T-cell (primary cell): ENCODE measurements around the gene SAMD8. TPM values are rescaled to one million over a fixed set of nuclear protein-coding genes. Genes with fewer than 3 reads are reported as not detected.
"Not testable (repeated sequence)": the region's sequence is repeated elsewhere in the genome, so short reads cannot be mapped to it uniquely, and the experiment has no call there.

ENCODE experiments used
- ATAC-seq, 4 experiments: fragments of 200-7000 bp in 3 of 4; fragments of 150-1000 bp in 1 of 4; cut with Tn5 transposase; replicated peaks in 1 of 4; 1 replicate in 3 of 4; 2 replicates in 1 of 4; pipeline ENCODE4 v1.10.0; 2021; ENCODE audit warnings: moderate library complexity in 3 of 4, mild to moderate bottlenecking in 2 of 4, moderate number of reproducible peaks in 1 of 4
- CTCF ChIA-PET, 2 donors: fragments of 300-600 bp; sonication (Branson Sonifier 250); formaldehyde crosslinking; loops; one replicate each; lab custom pipeline; 2022; ENCODE audit warnings: antibody characterized with exemption in 2 of 2; lab: Charles Lee
- POLR2A ChIA-PET, 2 donors: fragments of 300-600 bp; sonication (Branson Sonifier 250); formaldehyde crosslinking; loops; one replicate each; lab custom pipeline; 2022; ENCODE audit warnings: antibody characterized with exemption in 2 of 2; lab: Charles Lee
- DNase-seq, 35 experiments: peaks; one replicate each; pipeline versions ENCODE4 v3.0.0 to v3.0.0-alpha.2; 2013 to 2023
- H3K27ac ChIP-seq: one replicate; pipeline ENCODE4 v1.5.1; 2013; ENCODE audit warnings: low read length
- H3K27me3 ChIP-seq, 2 experiments: replicated peaks in 1 of 2; 1 replicate in 1 of 2; 2 replicates in 1 of 2; pipeline versions ENCODE4 v1.6.1 to v1.7.0; 2013; ENCODE audit warnings: low read length in 1 of 2, mixed read lengths in 1 of 2; ENCODE audit not compliant: control insufficient read depth in 2 of 2, insufficient read depth in 2 of 2; ENCODE audit errors: extremely low read depth in 1 of 2
- H3K36me3 ChIP-seq, 2 donors: 1 replicate in 1 of 2; 2 replicates in 1 of 2; pipeline versions ENCODE4 v1.6.1 to v1.7.0; 2013; ENCODE audit warnings: low read length in 1 of 2; ENCODE audit not compliant: control insufficient read depth in 2 of 2, insufficient read depth in 1 of 2; ENCODE audit errors: extremely low read depth in 1 of 2
- H3K4me1 ChIP-seq, 2 experiments: 1 replicate in 1 of 2; 2 replicates in 1 of 2; pipeline versions ENCODE4 v1.6.1 to v1.7.0; 2013; ENCODE audit warnings: low read length in 2 of 2, mixed read lengths in 1 of 2; ENCODE audit not compliant: insufficient read depth in 2 of 2, control insufficient read depth in 1 of 2; ENCODE audit errors: extremely low read depth in 1 of 2
- H3K4me3 ChIP-seq, 2 donors: 1 replicate in 1 of 2; 2 replicates in 1 of 2; pipeline versions ENCODE4 v1.5.1 to v1.7.0; 2013; ENCODE audit warnings: mild to moderate bottlenecking in 2 of 2, low read length in 1 of 2, moderate library complexity in 1 of 2; ENCODE audit not compliant: control insufficient read depth in 1 of 2; ENCODE audit errors: extremely low read depth in 1 of 2
- H3K9me3 ChIP-seq: 2 replicates; pipeline ENCODE4 v1.7.0; 2013
- H3K27ac Mint-ChIP-seq, 2 donors: one replicate each; pipeline ENCODE4 v1.8.0; 2020 to 2021; ENCODE audit warnings: mild to moderate bottlenecking in 2 of 2, mixed read lengths in 2 of 2
- H3K27me3 Mint-ChIP-seq, 2 donors: one replicate each; pipeline ENCODE4 v1.8.0; 2021 to 2022; ENCODE audit warnings: mixed read lengths in 2 of 2
- H3K36me3 Mint-ChIP-seq: one replicate; pipeline ENCODE4 v1.8.0; 2021; ENCODE audit warnings: mixed read lengths
- H3K4me1 Mint-ChIP-seq, 3 donors: one replicate each; pipeline ENCODE4 v1.8.0; 2020 to 2022; ENCODE audit warnings: mixed read lengths in 3 of 3, mild to moderate bottlenecking in 1 of 3
- H3K4me3 Mint-ChIP-seq, 3 donors: one replicate each; pipeline ENCODE4 v1.8.0; 2020 to 2022; ENCODE audit warnings: mild to moderate bottlenecking in 3 of 3, mixed read lengths in 3 of 3, moderate library complexity in 3 of 3
- H3K9me3 Mint-ChIP-seq, 3 donors: one replicate each; pipeline ENCODE4 v1.8.0; 2020 to 2022; ENCODE audit warnings: mixed read lengths in 3 of 3
- WGBS: methylation state at CpG from one replicate; pipeline ENCODE4 v1.1.5; 2013; ENCODE audit warnings: missing lambda C conversion rate; ENCODE audit not compliant: insufficient coverage; 5-methylcytosine and 5-hydroxymethylcytosine counted together
- total RNA-seq, 35 experiments: library from RNA in 6 of 35; stranded (reverse) in 6 of 35; fragments of 120-200 nt in 1 of 35; gene quantifications; one replicate each; pipeline versions ENCODE4 v1.2.1 to v1.2.4 and lab custom pipeline; 2013 to 2026

SAMD8 gene
- total RNA-seq, 5 donors from 2014 or later (not counting 1 experiment from before 2014, with no cell fraction given), result 15.6 to 28.1 (median 16.1) TPM

DNA sequence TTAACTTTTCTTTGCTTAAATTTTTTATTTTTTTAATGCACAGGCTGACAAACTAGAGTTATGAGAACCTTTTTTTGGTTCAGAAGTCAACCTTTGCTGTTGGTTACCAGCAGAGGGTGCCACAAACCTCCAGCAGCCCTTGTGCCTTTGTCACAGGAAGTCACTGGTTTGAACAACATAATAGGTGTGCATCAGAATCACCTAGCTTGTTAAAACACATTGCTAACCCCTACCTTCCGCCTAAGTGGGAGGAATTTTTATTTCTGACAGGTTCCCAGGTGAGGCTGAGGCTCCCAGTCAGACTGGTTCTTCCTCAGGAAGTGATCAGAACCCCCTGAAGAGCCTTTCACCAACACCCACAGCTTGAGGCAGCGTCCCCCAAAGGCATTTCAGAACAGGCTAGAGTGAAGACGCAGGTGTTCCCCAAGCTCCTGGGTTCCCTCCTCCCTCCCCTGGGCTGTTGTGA lies 76.5 kb downstream of the SAMD8 start:
- DNase-seq (peak; percentile 36 to 88 (median 69)), ATAC-seq (peak; percentile 93 to 99 (median 95))
- no peaks in the 10 kb centered on the region for H3K9me3 ChIP-seq
- H3K4me3 ChIP-seq, result no peak overlapping the region
- H3K27me3 ChIP-seq, result no peaks in the 10 kb centered on the region
- peak overlapping the region; percentile 61 for H3K27ac ChIP-seq
- H3K36me3 ChIP-seq, result peaks cover 2 to 4% of the 10 kb centered on the region in 2 donors
- peaks cover 6 to 8% (median 6%) of the 10 kb centered on the region in 3 donors for H3K4me1 Mint-ChIP-seq
- POLR2A ChIA-PET, result interaction anchor here (0.6 to 1.3 kb wide), 5 partner anchors 9 to 43 kb away, joined by 3 to 8 read pairs (median 7); partner anchors contain the start of gene VDAC2 (in 2 of the 2)
- H3K36me3 Mint-ChIP-seq, result peaks cover 7% of the 10 kb centered on the region
- H3K4me1 ChIP-seq, result peaks cover 4 to 10% of the 10 kb centered on the region in 2 experiments
- no peaks in the 10 kb centered on the region for H3K27me3 Mint-ChIP-seq
- no peaks in the 10 kb centered on the region for H3K9me3 Mint-ChIP-seq
- peak overlapping the region; percentile 91 to 93 for H3K27ac Mint-ChIP-seq
- WGBS, result no CpG with 5 or more reads among the region's 3 CpGs
- CTCF ChIA-PET, result interaction anchor here (0.5 to 3.7 kb wide), 33 partner anchors 9 to 1309 kb away, joined by 3 to 54 read pairs (median 6); partner anchors contain the start of genes COMTD1 (in 2 of the 2), VDAC2 (in 2 of the 2) and SAMD8 (in 1 of the 2)
- peak overlapping the region in 1 of 3 donors; percentile 13 for H3K4me3 Mint-ChIP-seq

DNA sequence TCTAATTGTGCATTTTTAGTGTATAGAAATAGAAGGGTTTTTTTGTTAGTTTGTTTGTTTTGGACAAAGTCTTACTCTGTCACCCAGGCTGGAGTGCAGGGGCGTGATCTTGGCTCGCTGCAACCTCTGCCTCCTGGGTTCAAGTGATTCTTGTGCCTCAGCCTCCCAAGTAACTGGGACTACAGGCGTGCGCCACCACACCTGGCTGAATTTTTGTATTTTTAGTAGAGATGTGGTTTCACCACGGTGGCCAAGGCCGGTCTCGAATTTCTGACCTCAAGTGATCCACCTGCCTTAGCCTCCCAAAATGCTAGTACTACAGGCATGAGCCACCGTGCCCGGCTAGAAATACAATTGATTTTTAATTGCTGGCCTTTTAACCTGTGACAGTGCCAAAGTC lies 77.1 kb downstream of the SAMD8 start:
- H3K27ac Mint-ChIP-seq, result peak overlapping the region; percentile 91 to 93
- not testable (repeated sequence) for H3K9me3 ChIP-seq, H3K4me1 ChIP-seq, H3K4me3 Mint-ChIP-seq, DNase-seq, H3K36me3 ChIP-seq, H3K36me3 Mint-ChIP-seq, H3K27me3 Mint-ChIP-seq, H3K4me3 ChIP-seq, H3K27me3 ChIP-seq, H3K4me1 Mint-ChIP-seq, H3K9me3 Mint-ChIP-seq, ATAC-seq
- H3K27ac ChIP-seq, result peak overlapping the region; percentile 61
- no CpG with 5 or more reads among the region's 9 CpGs for WGBS
- ChIA-PET POLR2A (interaction anchor here (1.0 to 1.3 kb wide), 4 partner anchors 22 to 42 kb away, joined by 3 to 8 read pairs (median 7); partner anchors contain the start of gene VDAC2 (in 2 of the 2)), CTCF (interaction anchor here (0.8 to 3.7 kb wide), 25 partner anchors 9 to 78 kb away, joined by 3 to 54 read pairs (median 7); partner anchors contain the start of genes COMTD1 (in 2 of the 2), VDAC2 (in 2 of the 2) and SAMD8 (in 1 of the 2))

DNA sequence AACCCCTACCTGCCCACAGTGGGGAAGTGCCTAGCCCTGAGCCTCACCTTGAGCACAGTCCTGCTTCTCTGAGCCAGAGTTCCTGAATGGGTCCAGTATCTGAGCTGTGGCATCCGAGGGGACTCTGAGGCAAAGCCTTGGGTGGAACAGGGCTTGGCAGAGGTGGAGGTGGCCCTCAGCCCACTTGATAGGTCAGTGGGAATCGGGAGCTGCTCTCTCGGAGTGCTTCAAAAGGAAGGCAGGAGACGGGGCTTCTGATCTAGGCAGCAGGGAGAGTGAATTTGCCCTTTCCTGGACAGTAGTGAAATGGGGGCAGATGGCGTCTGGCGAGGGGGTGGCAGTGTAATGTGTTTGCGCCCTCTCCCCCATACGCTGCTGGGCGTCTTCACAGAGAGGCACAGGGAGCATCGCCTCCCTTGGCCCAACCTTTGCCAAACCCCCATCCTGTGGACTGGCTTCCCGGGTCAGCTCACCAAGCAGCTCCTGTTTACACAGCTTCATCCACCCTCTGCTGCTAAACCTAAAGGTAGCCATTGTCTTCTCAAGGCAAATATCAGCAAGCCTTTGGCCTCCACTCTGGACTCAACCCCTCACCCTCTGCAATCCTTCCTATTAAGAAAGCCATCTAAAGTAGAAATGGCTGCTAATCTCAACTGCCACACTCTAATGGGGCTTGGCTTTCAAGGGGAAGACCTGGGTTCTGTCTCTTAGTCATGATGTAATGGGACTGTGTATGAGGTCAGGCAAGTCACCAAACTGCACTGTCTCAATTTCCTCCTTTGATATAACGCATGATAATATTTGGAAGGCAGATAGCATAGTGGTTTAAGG lies 78.0 kb downstream of the SAMD8 start:
- peaks cover 2 to 4% of the 10 kb centered on the region in 2 donors for H3K36me3 ChIP-seq
- ChIA-PET CTCF (interaction anchor here (0.6 to 3.7 kb wide), 8 partner anchors 14 to 75 kb away, joined by 3 to 53 read pairs (median 4); partner anchors contain the start of gene COMTD1 (in 2 of the 2)), POLR2A (no interaction called here)
- Mint-ChIP-seq H3K36me3 (peaks cover 5% of the 10 kb centered on the region), H3K4me3 (no peak overlapping the region), H3K27ac (no peak overlapping the region), H3K9me3 (no peaks in the 10 kb centered on the region), H3K4me1 (peaks cover 6 to 8% (median 6%) of the 10 kb centered on the region in 3 donors), H3K27me3 (no peaks in the 10 kb centered on the region)
- ATAC-seq (no peak), DNase-seq (no peak)
- H3K4me3 ChIP-seq, result no peak overlapping the region
- WGBS, result over 99% methylated on average over 9 of the region's 12 CpGs
- no peaks in the 10 kb centered on the region for H3K27me3 ChIP-seq
- no peak overlapping the region for H3K27ac ChIP-seq
- H3K4me1 ChIP-seq, result peaks cover 4 to 10% of the 10 kb centered on the region in 2 experiments
- no peaks in the 10 kb centered on the region for H3K9me3 ChIP-seq

DNA sequence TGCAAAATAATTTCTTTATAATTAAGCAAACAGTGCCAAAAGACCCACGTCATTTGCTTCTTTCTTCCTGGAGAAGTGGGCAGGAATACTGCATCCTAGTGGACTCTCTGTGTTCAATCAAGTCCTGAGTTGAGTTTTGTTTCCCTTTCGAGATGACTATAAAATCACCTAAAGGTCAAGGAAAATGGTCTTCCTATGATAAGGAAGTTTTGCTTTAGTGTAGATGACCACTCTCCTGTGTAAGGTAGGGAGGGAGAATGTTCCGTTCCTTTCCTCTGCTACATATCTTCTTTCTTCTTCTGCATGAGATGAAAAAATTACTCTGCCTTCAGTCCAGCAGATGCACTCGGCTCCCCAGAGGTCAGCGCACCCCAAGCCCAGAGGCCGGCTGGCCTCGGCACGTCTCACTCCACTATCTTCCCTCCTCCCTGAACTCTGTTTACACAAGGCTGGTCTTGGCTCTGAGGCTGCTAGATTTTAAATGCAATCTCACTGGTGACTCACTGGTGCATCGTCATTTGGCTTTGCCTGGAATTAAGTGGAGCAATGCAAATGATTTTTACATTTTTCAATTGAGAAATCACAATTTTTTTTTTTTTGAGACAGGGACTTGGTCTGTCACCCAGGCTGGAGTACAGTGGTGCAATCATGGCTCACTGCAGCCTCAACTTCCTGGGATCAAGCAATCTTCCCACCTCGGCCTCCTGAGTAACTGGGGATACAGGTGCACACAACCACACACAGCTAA lies 80.5 kb downstream of the SAMD8 start:
- H3K9me3 Mint-ChIP-seq, result no peaks in the 10 kb centered on the region
- peaks cover 2 to 4% of the 10 kb centered on the region in 2 donors for H3K36me3 ChIP-seq
- no peaks in the 10 kb centered on the region for H3K27me3 Mint-ChIP-seq
- no peaks in the 10 kb centered on the region for H3K9me3 ChIP-seq
- no peak overlapping the region for H3K4me3 ChIP-seq
- DNase-seq (no peak), ATAC-seq (no peak)
- H3K4me3 Mint-ChIP-seq, result no peak overlapping the region
- H3K27ac ChIP-seq, result no peak overlapping the region
- CTCF ChIA-PET, result interaction anchor here in 1 of 2 donors (0.7 kb wide), 2 partner anchors 20 to 966 kb away, joined by 3 read pairs; no protein-coding TSS in a partner anchor
- WGBS, result 98% methylated on average over 5 of the region's 10 CpGs
- H3K27ac Mint-ChIP-seq, result no peak overlapping the region
- peaks cover 8% of the 10 kb centered on the region for H3K36me3 Mint-ChIP-seq
- no peaks in the 10 kb centered on the region for H3K27me3 ChIP-seq
- H3K4me1 ChIP-seq, result peaks cover 4 to 10% of the 10 kb centered on the region in 2 experiments
- H3K4me1 Mint-ChIP-seq, result peaks cover 6 to 8% (median 6%) of the 10 kb centered on the region in 3 donors
- POLR2A ChIA-PET, result interaction anchor here in 1 of 2 donors (0.6 kb wide), 1 partner anchor 9 kb away, joined by 3 read pairs; no protein-coding TSS in a partner anchor

DNA sequence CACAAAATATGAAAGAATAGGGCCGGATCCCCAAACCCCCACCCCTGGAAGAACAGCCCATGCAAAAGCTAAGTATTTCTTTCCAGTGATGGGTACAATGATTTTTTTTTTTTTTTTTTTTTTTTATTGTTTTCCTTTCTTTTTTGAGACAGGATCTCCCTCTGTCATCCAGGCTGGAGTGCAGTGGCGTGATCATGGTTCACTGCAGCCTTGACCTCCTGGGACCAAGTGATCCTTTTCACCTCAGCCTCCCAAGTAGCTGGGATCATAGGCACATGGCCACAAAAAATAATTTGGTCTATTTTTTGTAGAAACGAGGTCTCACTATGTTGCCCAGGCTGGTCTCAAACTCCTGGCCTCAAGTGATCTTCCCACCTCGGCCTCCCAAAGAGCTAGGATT lies 83.2 kb downstream of the SAMD8 start:
- not testable (repeated sequence) for H3K27ac Mint-ChIP-seq, H3K27me3 Mint-ChIP-seq, H3K36me3 ChIP-seq, ATAC-seq, H3K9me3 ChIP-seq, H3K9me3 Mint-ChIP-seq, H3K36me3 Mint-ChIP-seq, H3K4me3 Mint-ChIP-seq, H3K27ac ChIP-seq, H3K4me3 ChIP-seq, H3K4me1 ChIP-seq, H3K4me1 Mint-ChIP-seq, DNase-seq, H3K27me3 ChIP-seq
- CTCF ChIA-PET, result interaction anchor here (0.6 to 0.7 kb wide), 4 partner anchors 18 to 85 kb away, joined by 3 to 5 read pairs (median 4); no protein-coding TSS in a partner anchor
- WGBS, result 94% methylated on average over 2 of the region's 4 CpGs
- POLR2A ChIA-PET, result interaction anchor here in 1 of 2 donors (0.6 kb wide), 1 partner anchor 18 kb away, joined by 3 read pairs; no protein-coding TSS in a partner anchor
